ENCODE results near the gene CSHL1. TPM values are rescaled to one million over a fixed set of nuclear protein-coding genes. Genes with fewer than 3 reads are reported as not detected.

Gene CSHL1
- not detected in 2 replicates for total RNA-seq

DNA sequence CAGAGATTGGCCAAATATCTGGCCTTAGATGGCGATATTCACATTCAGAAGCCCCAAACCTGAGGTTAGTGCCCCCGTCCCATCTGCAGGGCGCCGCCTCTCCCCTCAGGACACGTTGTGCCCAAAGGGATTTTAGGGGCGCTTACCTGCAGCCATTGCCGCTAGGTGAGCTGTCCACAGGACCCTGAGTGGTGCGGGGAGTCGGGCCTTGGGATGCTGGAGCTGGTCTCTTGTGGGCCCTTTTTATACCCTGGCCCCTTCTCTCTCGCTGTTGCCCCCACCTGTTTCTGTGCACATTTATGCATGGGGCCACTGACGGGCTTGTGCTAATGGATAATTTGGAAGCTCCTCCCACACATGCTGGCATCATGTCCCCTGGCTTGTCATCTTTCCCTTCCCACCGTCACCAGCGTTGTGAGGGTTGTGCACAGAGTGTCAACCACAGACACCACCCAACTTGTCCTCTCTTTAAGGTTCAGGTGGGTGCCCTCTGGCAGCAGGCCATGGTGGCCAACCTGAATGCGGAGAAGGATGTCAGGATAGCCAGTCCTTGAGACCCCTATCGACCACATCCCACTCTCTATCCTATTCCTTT, at the start of gene CSHL1:
Gene CSHL1 (minus strand): TSS at position 218 of the 595 bp plus-strand sequence. CDS start 62 bp downstream, at position 156.

DNA sequence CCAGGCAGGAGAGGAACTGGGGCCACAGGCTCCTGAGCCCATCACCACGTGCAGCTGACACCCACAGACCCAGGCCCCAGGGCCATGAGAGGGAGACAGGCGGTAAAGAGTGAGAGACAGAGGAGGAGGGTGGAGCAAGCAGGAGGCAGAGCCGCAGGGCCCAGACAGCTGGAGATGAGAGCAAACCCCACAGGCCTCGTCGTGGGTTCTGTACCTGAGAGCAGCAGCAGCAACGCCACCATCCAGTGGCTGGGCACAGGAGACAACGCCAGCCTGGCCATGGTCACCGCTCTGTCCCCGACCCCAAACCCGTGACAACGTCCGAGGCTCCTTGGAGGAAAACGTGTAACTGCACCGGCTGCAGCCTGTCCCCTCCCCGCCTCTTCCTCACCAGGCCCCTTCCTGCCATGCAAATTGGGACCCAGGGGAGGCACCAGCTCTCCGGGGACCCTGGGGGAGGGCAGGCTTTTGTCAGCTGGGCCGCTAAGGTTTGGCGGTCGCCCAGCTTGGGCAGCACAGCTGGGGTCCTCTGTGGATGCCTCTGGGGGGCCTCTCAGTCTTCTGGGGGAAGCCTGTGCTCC, 21.0 kb upstream of the CSHL1 start, which contains the start of gene CD79B:
Gene CD79B (minus strand): TSS at position 351 of the 581 bp plus-strand sequence. CDS start 70 bp downstream, at position 281.

GRCh38 chr17:63918789-63919305, 7.8 kb upstream of the CSHL1 start, which contains the start of gene GH1:
TSS of gene GH1 (minus strand) at chr17:63918839. CDS start at chr17:63918776, 63 bp downstream.

GRCh38 chr17:63896524-63897354, 14.3 kb downstream of the CSHL1 start, which contains the start of gene CSH1:
TSS of gene CSH1 (minus strand) at chr17:63896574. CDS start at chr17:63896511, 63 bp downstream.

DNA sequence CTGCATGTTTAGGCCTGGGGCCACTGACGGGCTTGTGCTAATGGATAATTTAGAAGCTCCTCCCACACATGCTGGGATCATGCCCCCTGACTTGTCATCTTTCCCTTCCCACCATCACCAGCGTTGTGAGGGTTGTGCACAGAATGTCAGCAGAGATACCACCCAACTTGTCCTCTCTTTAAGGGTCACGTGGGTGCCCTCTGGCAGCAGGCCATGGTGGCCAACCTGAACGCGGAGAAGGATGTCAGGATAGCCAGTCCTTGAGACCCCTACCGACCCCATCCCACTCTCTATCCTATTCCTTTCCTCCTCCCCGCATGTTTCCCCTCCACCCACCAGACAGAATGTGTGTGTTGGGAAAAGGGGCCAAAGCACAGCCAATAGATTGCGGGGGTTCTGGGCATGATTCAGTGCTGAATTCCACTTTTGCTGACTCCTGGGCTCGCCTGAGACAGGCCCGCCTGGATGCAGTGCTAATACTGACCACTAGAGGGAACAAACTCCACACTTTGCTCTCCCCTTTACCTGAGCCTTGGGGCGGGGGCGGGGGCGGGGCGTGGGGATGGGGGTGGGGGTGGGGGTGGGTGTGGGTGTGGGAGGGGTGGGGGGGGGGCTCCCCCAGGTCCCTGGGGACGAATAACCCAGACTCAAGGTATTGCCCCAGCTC, 29.0 kb downstream of the CSHL1 start, which contains the start of gene GH2:
Gene GH2 (minus strand): TSS at position 10 of the 667 bp plus-strand sequence. CDS start 143 bp downstream, outside the sequence.

DNA sequence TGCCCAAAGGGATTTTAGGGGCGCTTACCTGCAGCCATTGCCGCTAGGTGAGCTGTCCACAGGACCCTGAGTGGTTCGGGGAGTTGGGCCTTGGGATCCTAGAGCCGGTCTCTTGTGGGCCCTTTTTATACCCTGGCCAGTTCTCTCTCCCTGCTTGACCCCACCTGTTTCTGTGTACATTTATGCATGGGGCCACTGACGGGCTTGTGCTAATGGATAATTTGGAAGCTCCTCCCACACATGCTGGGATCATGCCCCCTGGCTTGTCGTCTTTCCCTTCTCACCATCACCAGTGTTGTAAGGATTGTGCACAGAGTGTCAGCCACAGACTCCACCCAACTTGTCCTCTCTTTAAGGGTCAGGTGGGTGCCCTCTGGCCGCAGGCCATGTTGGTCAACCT, 37.5 kb downstream of the CSHL1 start, which contains the start of gene CSH2:
Gene CSH2 (minus strand): TSS at position 101 of the 400 bp plus-strand sequence. CDS start 63 bp downstream, at position 38.

Small RNA genes lying within 50 kb of the gene (small RNA-seq; reads per million reads assigned to genes)
- gene AC040958.1: not detected
- gene AC127029.1: not detected
- not detected for gene GH1

Other genes starting within 250 kb of the CSHL1 start
- gene LIMD2, start 211.1 kb downstream of the CSHL1 start, total RNA-seq: 12.9 and 20.0 TPM in 2 replicates
- 41.9 and 42.3 TPM in 2 replicates for gene STRADA, start 169.5 kb downstream of the CSHL1 start, total RNA-seq
- 108 and 133 TPM in 2 replicates for gene CCDC47, start 137.7 kb downstream of the CSHL1 start, total RNA-seq
- 122 and 130 TPM in 2 replicates for gene DDX42, start 137.1 kb downstream of the CSHL1 start, total RNA-seq
- gene PSMC5, start 83.8 kb downstream of the CSHL1 start, total RNA-seq: 80.9 and 93.4 TPM in 2 replicates
- 51.0 and 64.9 TPM in 2 replicates for gene FTSJ3, start 83.6 kb downstream of the CSHL1 start, total RNA-seq
- gene SMARCD2, start 68.6 kb downstream of the CSHL1 start, total RNA-seq: 46.5 and 71.5 TPM in 2 replicates
- gene CSH2, start 37.6 kb downstream of the CSHL1 start, total RNA-seq: not detected in 2 replicates
- not detected in 2 replicates for gene GH2, start 29.3 kb downstream of the CSHL1 start, total RNA-seq
- not detected in 2 replicates for gene CSH1, start 14.7 kb downstream of the CSHL1 start, total RNA-seq
- not detected in 2 replicates for gene GH1, start 7.6 kb upstream of the CSHL1 start, total RNA-seq
- 1.3 and 1.5 TPM in 2 replicates for gene CD79B, start 21.1 kb upstream of the CSHL1 start, total RNA-seq
- gene SCN4A, start 61.7 kb upstream of the CSHL1 start, total RNA-seq: 0.07 and 0.13 TPM in 2 replicates
- gene PRR29, start 87.1 kb upstream of the CSHL1 start, total RNA-seq: 0.14 and 0.66 TPM in 2 replicates
- gene ICAM2, start 109.4 kb upstream of the CSHL1 start, total RNA-seq: 898 and 963 TPM in 2 replicates
- 19.3 and 22.6 TPM in 2 replicates for gene ERN1, start 218.9 kb upstream of the CSHL1 start, total RNA-seq

Data from thoracic aorta endothelial cell (primary cell).